ENCODE results near the gene PSMG4.

The PSMG4 gene

GRCh38 chr6:3258720-3259490 is at the start of gene PSMG4:
Gene PSMG4, plus strand, starts transcription at chr6:3258947. Its CDS starts 76 bp downstream, at chr6:3259023.
- DNase-seq (ENCODE audit: extremely low read depth in 1 of 2, low read depth in 1 of 2) = peak; percentile 73 to 95

GRCh38 chr6:3209114-3210023 is 49.4 kb upstream of the PSMG4 start:
- no peak for DNase-seq (ENCODE audit: extremely low read depth in 1 of 2, low read depth in 1 of 2)

GRCh38 chr6:3210024-3210610 is 48.6 kb upstream of the PSMG4 start:
- no peak for DNase-seq (ENCODE audit: extremely low read depth in 1 of 2, low read depth in 1 of 2)

- DNase-seq (ENCODE audit: extremely low read depth in 1 of 2, low read depth in 1 of 2) = no peak
Observed at GRCh38 chr6:3211681-3212080, 47.1 kb upstream of the PSMG4 start.

- no peak for DNase-seq (ENCODE audit: extremely low read depth in 1 of 2, low read depth in 1 of 2)
Observed at GRCh38 chr6:3212261-3212660, 46.5 kb upstream of the PSMG4 start.

GRCh38 chr6:3213334-3213695 is 45.4 kb upstream of the PSMG4 start:
- DNase-seq (ENCODE audit: extremely low read depth in 1 of 2, low read depth in 1 of 2) = no peak

GRCh38 chr6:3214898-3215297 is 43.8 kb upstream of the PSMG4 start:
- no peak for DNase-seq (ENCODE audit: extremely low read depth in 1 of 2, low read depth in 1 of 2)

- no peak for DNase-seq (ENCODE audit: extremely low read depth in 1 of 2, low read depth in 1 of 2)
Observed at GRCh38 chr6:3217286-3217685, 41.5 kb upstream of the PSMG4 start.

- no peak for DNase-seq (ENCODE audit: extremely low read depth in 1 of 2, low read depth in 1 of 2)
Observed at GRCh38 chr6:3218266-3218665, 40.5 kb upstream of the PSMG4 start.

- DNase-seq (ENCODE audit: extremely low read depth in 1 of 2, low read depth in 1 of 2) = no peak
Observed at GRCh38 chr6:3220366-3220765, 38.4 kb upstream of the PSMG4 start.

GRCh38 chr6:3221578-3221977 is 37.2 kb upstream of the PSMG4 start:
- DNase-seq (ENCODE audit: extremely low read depth in 1 of 2, low read depth in 1 of 2) = no peak

GRCh38 chr6:3222506-3223038 is 36.2 kb upstream of the PSMG4 start:
- no peak for DNase-seq (ENCODE audit: extremely low read depth in 1 of 2, low read depth in 1 of 2)

- DNase-seq (ENCODE audit: extremely low read depth in 1 of 2, low read depth in 1 of 2) = no peak
Observed at GRCh38 chr6:3226042-3226441, 32.7 kb upstream of the PSMG4 start.

GRCh38 chr6:3226481-3227362 is 32.0 kb upstream of the PSMG4 start:
- no peak for DNase-seq (ENCODE audit: extremely low read depth in 1 of 2, low read depth in 1 of 2)

- DNase-seq (ENCODE audit: extremely low read depth in 1 of 2, low read depth in 1 of 2) = no peak
Observed at GRCh38 chr6:3227363-3228045, 31.2 kb upstream of the PSMG4 start, which contains the start of gene TUBB2B. Gene TUBB2B, minus strand, starts transcription at chr6:3227653. Its CDS starts 110 bp downstream, at chr6:3227543.

- DNase-seq (ENCODE audit: extremely low read depth in 1 of 2, low read depth in 1 of 2) = no peak
Observed at GRCh38 chr6:3228046-3228671, 30.6 kb upstream of the PSMG4 start.

GRCh38 chr6:3228771-3229565 is 29.8 kb upstream of the PSMG4 start:
- DNase-seq (ENCODE audit: extremely low read depth in 1 of 2, low read depth in 1 of 2) = no peak

- DNase-seq (ENCODE audit: extremely low read depth in 1 of 2, low read depth in 1 of 2) = no peak
Observed at GRCh38 chr6:3229566-3230178, 29.1 kb upstream of the PSMG4 start.
